ENCODE data around the gene DHRS9.

Gene DHRS9

DNA sequence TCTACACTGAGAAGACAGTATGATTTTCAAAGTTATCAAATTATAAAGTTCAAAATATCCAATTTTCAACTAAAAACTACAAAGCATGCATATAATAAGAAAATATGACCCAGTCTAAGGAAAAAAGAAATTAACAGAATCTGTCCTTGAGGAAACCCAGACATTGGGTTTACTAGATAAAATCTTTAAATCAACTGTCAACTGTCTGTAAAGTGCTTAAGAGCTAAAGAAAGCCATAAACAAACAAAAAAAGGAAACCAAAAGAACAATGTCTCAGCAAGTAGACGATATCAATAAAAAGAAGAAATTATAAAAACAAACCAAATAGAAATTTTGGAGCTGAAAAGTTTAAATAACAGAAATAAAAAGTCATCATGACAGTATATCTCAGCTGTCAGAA lies 27.8 kb upstream of the DHRS9 start:
- H3K4me3 ChIP-seq (ENCODE audit: low read depth, low read length) = no peak overlapping the region
- TF ChIP-seq, protein P1, sequence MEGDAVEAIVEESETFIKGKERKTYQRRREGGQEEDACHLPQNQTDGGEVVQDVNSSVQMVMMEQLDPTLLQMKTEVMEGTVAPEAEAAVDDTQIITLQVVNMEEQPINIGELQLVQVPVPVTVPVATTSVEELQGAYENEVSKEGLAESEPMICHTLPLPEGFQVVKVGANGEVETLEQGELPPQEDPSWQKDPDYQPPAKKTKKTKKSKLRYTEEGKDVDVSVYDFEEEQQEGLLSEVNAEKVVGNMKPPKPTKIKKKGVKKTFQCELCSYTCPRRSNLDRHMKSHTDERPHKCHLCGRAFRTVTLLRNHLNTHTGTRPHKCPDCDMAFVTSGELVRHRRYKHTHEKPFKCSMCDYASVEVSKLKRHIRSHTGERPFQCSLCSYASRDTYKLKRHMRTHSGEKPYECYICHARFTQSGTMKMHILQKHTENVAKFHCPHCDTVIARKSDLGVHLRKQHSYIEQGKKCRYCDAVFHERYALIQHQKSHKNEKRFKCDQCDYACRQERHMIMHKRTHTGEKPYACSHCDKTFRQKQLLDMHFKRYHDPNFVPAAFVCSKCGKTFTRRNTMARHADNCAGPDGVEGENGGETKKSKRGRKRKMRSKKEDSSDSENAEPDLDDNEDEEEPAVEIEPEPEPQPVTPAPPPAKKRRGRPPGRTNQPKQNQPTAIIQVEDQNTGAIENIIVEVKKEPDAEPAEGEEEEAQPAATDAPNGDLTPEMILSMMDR (IDR thresholded peaks at IDR 0.05; ENCODE audit: low read depth, low read length) = no peak
- TF ChIP-seq, protein P2, sequence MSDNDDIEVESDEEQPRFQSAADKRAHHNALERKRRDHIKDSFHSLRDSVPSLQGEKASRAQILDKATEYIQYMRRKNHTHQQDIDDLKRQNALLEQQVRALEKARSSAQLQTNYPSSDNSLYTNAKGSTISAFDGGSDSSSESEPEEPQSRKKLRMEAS (IDR thresholded peaks at IDR 0.05; ENCODE audit: low read depth, low read length) = no peak
- TF ChIP-seq MYC (IDR thresholded peaks at IDR 0.05; ENCODE audit: low read depth, low read length) = no peak
- no peak for TF ChIP-seq POLR2A (IDR thresholded peaks at IDR 0.05; ENCODE audit: extremely low read depth, insufficient read length)
- DNase-seq (ENCODE audit: low read depth) = no peak

GRCh38 chr2:169042856-169043255 lies 26.5 kb upstream of the DHRS9 start:
- no peak overlapping the region for H3K4me3 ChIP-seq (ENCODE audit: low read depth, low read length)
- DNase-seq (ENCODE audit: low read depth) = no peak
- TF ChIP-seq MYC (IDR thresholded peaks at IDR 0.05; ENCODE audit: low read depth, low read length) = no peak
- TF ChIP-seq, protein P2 (IDR thresholded peaks at IDR 0.05; ENCODE audit: low read depth, low read length) = no peak
- TF ChIP-seq, protein P1 (IDR thresholded peaks at IDR 0.05; ENCODE audit: low read depth, low read length) = no peak
- TF ChIP-seq POLR2A (IDR thresholded peaks at IDR 0.05; ENCODE audit: extremely low read depth, insufficient read length) = no peak

DNA sequence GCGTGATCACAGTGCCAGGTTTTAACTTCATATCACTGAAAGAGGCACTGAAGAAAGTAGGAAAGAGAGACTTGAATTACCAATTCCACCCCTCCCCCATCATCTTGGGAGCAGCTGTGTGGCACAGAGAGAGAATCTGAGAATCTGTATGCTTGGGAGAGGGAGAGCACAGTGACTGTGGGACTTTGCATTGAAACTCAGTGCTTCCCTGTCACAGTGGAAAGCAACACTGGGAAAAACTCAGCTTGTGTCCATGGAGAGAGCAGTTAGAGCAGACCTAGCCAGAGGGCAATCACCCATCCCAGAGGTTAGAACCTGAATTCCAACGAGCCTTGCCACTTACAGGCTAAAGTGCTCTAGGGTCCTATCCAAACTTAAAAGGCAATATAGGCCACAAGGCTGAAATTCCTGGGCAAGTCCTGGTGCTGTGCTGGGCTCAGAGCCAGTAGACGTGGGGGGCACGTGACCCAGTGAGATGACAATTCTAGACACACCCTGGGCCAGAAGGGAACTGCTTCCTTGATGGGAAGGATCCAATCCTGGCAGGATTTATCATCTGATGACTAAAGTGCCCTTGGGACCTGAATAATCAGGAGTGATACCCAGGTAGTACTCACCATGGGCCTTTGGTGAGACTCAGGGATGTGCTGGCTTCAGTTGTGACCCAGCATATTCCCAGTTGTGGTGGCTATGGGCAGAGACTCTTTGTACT lies 22.8 kb upstream of the DHRS9 start:
- no peak for DNase-seq (ENCODE audit: low read depth)
- TF ChIP-seq, protein P1 (IDR thresholded peaks at IDR 0.05; ENCODE audit: low read depth, low read length) = no peak
- no peak for TF ChIP-seq MYC (IDR thresholded peaks at IDR 0.05; ENCODE audit: low read depth, low read length)
- TF ChIP-seq, protein P2 (IDR thresholded peaks at IDR 0.05; ENCODE audit: low read depth, low read length) = no peak
- no peak for TF ChIP-seq POLR2A (IDR thresholded peaks at IDR 0.05; ENCODE audit: extremely low read depth, insufficient read length)
- no peak overlapping the region for H3K4me3 ChIP-seq (ENCODE audit: low read depth, low read length)

GRCh38 chr2:169047256-169048250 lies 21.8 kb upstream of the DHRS9 start:
- no peak for DNase-seq (ENCODE audit: low read depth)

GRCh38 chr2:169049142-169049541 lies 20.2 kb upstream of the DHRS9 start:
- TF ChIP-seq MYC (IDR thresholded peaks at IDR 0.05; ENCODE audit: low read depth, low read length) (no peak), POLR2A (IDR thresholded peaks at IDR 0.05; ENCODE audit: extremely low read depth, insufficient read length) (no peak)
- TF ChIP-seq, protein P1 (IDR thresholded peaks at IDR 0.05; ENCODE audit: low read depth, low read length) = no peak
- TF ChIP-seq, protein P2 (IDR thresholded peaks at IDR 0.05; ENCODE audit: low read depth, low read length) = no peak
- no peak overlapping the region for H3K4me3 ChIP-seq (ENCODE audit: low read depth, low read length)
- no peak for DNase-seq (ENCODE audit: low read depth)

More at GRCh38 chr2:169047256-169048250, 21.8 kb upstream of the DHRS9 start:
- TF ChIP-seq POLR2A (IDR thresholded peaks at IDR 0.05; ENCODE audit: extremely low read depth, insufficient read length) (no peak), MYC (IDR thresholded peaks at IDR 0.05; ENCODE audit: low read depth, low read length) (no peak)
- TF ChIP-seq, protein P1 (IDR thresholded peaks at IDR 0.05; ENCODE audit: low read depth, low read length) = no peak
- TF ChIP-seq, protein P2 (IDR thresholded peaks at IDR 0.05; ENCODE audit: low read depth, low read length) = no peak
- H3K4me3 ChIP-seq (ENCODE audit: low read depth, low read length) = no peak overlapping the region

Data from NB4 (cell line).